WERI-Rb-1 (cell line): Measurements from ENCODE around the gene SULT1A2.

Source experiments
- DNase-seq: peaks from one replicate; pipeline ENCODE4 v3.0.0-alpha.2; 2020
- H3K27ac ChIP-seq: fragments of 250-450 bp; sonication (Bioruptor Pico); 2 replicates; pipeline ENCODE4 v1.5.1; 2020; ENCODE audit warnings: mild to moderate bottlenecking, moderate library complexity
- H3K27me3 ChIP-seq: fragments of 250-450 bp; sonication (Bioruptor Pico); 2 replicates; pipeline ENCODE4 v1.5.1; 2021; ENCODE audit warnings: mild to moderate bottlenecking, low read depth, moderate library complexity; ENCODE audit not compliant: insufficient read depth, severe bottlenecking
- H3K36me3 ChIP-seq: fragments of 250-450 bp; sonication (Bioruptor Pico); 2 replicates; pipeline ENCODE4 v1.5.1; 2020; ENCODE audit warnings: mild to moderate bottlenecking, moderate library complexity
- H3K4me3 ChIP-seq: 2 replicates; pipeline ENCODE4 v1.5.1; 2011; ENCODE audit warnings: low read depth, mild to moderate bottlenecking, control low read depth, low read length
- H3K9me3 ChIP-seq: fragments of 250-450 bp; sonication (Bioruptor Pico); 2 replicates; pipeline ENCODE4 v1.5.1; 2021; ENCODE audit warnings: mild to moderate bottlenecking, moderate library complexity; ENCODE audit not compliant: severe bottlenecking
- TF ChIP-seq, protein P1 (sequence below): IDR thresholded peaks from 2 replicates; pipeline ENCODE4 v1.5.1; 2011; ENCODE audit warnings: low read depth, mild to moderate bottlenecking, control low read depth, inconsistent platforms, low read length

The SULT1A2 gene

GRCh38 chr16:28590384-28591340 is 6.2 kb downstream of the SULT1A2 start:
- H3K27me3 ChIP-seq = no peaks in the 10 kb centered on the region

DNA sequence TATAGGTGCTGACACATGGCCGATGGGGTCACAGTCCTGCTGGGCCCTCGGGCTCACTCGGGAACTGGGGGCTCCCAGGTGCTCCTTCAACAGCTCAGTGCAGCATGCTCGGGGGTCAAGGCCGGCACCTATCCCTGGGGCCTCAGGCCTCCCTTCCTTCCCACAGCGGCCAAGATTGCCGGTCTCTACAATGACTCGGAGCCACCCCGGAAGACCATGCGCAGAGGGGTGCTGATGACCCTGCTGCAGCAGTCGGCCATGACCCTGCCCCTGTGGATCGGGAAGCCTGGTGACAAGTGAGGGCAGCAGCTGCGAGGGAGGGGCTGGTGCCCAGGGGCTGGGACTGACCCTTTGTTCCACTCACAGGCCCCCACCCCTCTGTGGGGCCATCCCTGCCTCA is 6.9 kb downstream of the SULT1A2 start:
- TF ChIP-seq, protein P1, sequence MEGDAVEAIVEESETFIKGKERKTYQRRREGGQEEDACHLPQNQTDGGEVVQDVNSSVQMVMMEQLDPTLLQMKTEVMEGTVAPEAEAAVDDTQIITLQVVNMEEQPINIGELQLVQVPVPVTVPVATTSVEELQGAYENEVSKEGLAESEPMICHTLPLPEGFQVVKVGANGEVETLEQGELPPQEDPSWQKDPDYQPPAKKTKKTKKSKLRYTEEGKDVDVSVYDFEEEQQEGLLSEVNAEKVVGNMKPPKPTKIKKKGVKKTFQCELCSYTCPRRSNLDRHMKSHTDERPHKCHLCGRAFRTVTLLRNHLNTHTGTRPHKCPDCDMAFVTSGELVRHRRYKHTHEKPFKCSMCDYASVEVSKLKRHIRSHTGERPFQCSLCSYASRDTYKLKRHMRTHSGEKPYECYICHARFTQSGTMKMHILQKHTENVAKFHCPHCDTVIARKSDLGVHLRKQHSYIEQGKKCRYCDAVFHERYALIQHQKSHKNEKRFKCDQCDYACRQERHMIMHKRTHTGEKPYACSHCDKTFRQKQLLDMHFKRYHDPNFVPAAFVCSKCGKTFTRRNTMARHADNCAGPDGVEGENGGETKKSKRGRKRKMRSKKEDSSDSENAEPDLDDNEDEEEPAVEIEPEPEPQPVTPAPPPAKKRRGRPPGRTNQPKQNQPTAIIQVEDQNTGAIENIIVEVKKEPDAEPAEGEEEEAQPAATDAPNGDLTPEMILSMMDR = no peak
- Histone ChIP-seq H3K4me3 (no peak overlapping the region), H3K9me3 (no peaks in the 10 kb centered on the region), H3K27me3 (no peaks in the 10 kb centered on the region), H3K27ac (no peak overlapping the region), H3K36me3 (peaks cover 33% of the 10 kb centered on the region)
- no peak for DNase-seq

More at GRCh38 chr16:28590384-28591340, 6.2 kb downstream of the SULT1A2 start:
- no peaks in the 10 kb centered on the region for H3K9me3 ChIP-seq
- H3K27ac ChIP-seq = no peak overlapping the region
- TF ChIP-seq, protein P1 = no peak
- H3K4me3 ChIP-seq = no peak overlapping the region
- peaks cover 26% of the 10 kb centered on the region for H3K36me3 ChIP-seq
- DNase-seq = no peak

DNA sequence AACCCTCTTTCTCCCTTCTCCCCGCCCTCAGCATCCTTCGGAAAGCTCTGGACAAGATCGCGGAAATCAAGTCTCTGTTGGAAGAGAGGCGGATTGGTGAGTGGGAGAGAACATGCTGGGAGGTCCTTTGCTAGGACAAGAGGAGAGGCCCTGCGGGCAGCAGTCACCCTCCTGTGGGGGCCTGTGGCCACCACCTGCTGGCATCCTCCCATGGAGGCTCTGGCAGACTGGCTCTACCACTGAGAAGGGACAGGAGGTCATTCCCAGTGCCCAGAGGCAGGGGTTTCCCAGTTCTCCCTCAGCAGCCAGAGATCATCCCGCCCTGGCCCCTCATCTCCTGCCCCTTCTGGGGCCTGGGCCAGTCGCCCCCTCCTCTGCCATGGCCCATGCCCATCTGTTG is 7.8 kb downstream of the SULT1A2 start:
- Histone ChIP-seq H3K4me3 (no peak overlapping the region), H3K27ac (no peak overlapping the region), H3K9me3 (no peaks in the 10 kb centered on the region), H3K36me3 (peaks cover 39% of the 10 kb centered on the region), H3K27me3 (no peaks in the 10 kb centered on the region)
- TF ChIP-seq, protein P1 = no peak
- no peak for DNase-seq

GRCh38 chr16:28587386-28587785 is 9.5 kb downstream of the SULT1A2 start:
- Histone ChIP-seq H3K4me3 (no peak overlapping the region), H3K27ac (no peak overlapping the region), H3K27me3 (no peaks in the 10 kb centered on the region), H3K36me3 (peaks cover 48% of the 10 kb centered on the region), H3K9me3 (no peaks in the 10 kb centered on the region)
- TF ChIP-seq, protein P1 = no peak
- no peak for DNase-seq

DNA sequence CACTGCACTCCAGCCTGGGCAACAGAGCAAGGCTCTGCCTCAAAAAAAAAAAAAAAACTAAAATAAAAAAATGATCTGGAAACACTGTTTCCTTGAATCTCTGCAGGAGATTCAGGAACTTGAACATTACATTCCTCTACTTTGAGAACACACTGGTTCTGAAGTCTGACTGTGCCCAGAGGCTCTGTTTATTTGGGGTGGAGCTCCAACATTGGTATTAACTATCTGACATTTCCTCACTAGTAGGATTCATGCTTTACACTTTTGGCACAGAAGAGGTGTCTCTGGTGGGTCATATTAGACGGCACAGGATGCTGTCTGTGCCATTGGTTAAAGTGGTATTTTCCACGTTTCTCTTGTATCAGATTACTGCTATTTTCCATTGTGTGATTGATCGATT is 10.4 kb downstream of the SULT1A2 start:
- Histone ChIP-seq H3K4me3 (no peak overlapping the region), H3K36me3 (peaks cover 53% of the 10 kb centered on the region), H3K9me3 (no peaks in the 10 kb centered on the region), H3K27me3 (no peaks in the 10 kb centered on the region), H3K27ac (no peak overlapping the region)
- TF ChIP-seq, protein P1 = no peak
- no peak for DNase-seq
